Testis (tissue), 2 donors: ENCODE data around the gene EMC6.

Experiments used
- POLR2A ChIP-seq: fragments of 450-650 bp; IDR thresholded peaks from one replicate; pipeline ENCODE4 v1.6.1; 2017; ENCODE audit warnings: antibody characterized with exemption, mild to moderate bottlenecking, moderate library complexity
- TF ChIP-seq, protein P1 (sequence below), 3 experiments: fragments of 450-650 bp in 2 of 3; fragments of 200-600 bp in 1 of 3; sonication (generic) in 1 of 3; IDR thresholded peaks; one replicate each; pipeline ENCODE4 v1.5.1; 2016 to 2019; ENCODE audit warnings: antibody characterized with exemption in 3 of 3, mild to moderate bottlenecking in 2 of 3, moderate library complexity in 1 of 3

GRCh38 chr17:3678095-3678820 lies 9.6 kb downstream of the EMC6 start:
- no peak for TF ChIP-seq POLR2A
- TF ChIP-seq, protein P1, sequence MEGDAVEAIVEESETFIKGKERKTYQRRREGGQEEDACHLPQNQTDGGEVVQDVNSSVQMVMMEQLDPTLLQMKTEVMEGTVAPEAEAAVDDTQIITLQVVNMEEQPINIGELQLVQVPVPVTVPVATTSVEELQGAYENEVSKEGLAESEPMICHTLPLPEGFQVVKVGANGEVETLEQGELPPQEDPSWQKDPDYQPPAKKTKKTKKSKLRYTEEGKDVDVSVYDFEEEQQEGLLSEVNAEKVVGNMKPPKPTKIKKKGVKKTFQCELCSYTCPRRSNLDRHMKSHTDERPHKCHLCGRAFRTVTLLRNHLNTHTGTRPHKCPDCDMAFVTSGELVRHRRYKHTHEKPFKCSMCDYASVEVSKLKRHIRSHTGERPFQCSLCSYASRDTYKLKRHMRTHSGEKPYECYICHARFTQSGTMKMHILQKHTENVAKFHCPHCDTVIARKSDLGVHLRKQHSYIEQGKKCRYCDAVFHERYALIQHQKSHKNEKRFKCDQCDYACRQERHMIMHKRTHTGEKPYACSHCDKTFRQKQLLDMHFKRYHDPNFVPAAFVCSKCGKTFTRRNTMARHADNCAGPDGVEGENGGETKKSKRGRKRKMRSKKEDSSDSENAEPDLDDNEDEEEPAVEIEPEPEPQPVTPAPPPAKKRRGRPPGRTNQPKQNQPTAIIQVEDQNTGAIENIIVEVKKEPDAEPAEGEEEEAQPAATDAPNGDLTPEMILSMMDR (IDR thresholded peaks at IDR 0.05) = no peak
